CD4-positive, alpha-beta T cell treated with Interleukin-15 for 1 hour (primary cell): ENCODE data around the gene MINDY2.

Experiments used
- DNase-seq: peaks from one replicate; pipeline ENCODE4 v3.0.0-alpha.2; 2020

MINDY2 gene

GRCh38 chr15:58889363-58889762 lies 118.3 kb downstream of the MINDY2 start:
- no peak for DNase-seq

GRCh38 chr15:58898150-58898680 lies 127.1 kb downstream of the MINDY2 start:
- DNase-seq: no peak

- DNase-seq: no peak
Observed at GRCh38 chr15:58900631-58901030, 129.5 kb downstream of the MINDY2 start.

GRCh38 chr15:58908550-58909309 lies 137.6 kb downstream of the MINDY2 start:
- DNase-seq: no peak

GRCh38 chr15:58909616-58910015 lies 138.5 kb downstream of the MINDY2 start:
- no peak for DNase-seq

GRCh38 chr15:58910456-58910855 lies 139.4 kb downstream of the MINDY2 start:
- DNase-seq: no peak
